Liver (tissue), 9 donors: ENCODE results near the gene MIP. TPM values are rescaled to one million over a fixed set of nuclear protein-coding genes. Genes with fewer than 3 reads are reported as not detected.

Experiments used
- DNase-seq: peaks from one replicate; pipeline ENCODE4 v3.0.0-alpha.2; 2017; ENCODE audit warnings: low spot score
- H3K27ac ChIP-seq, 2 donors: one replicate each; pipeline ENCODE4 v1.7.0; 2013; ENCODE audit warnings: inconsistent platforms in 2 of 2, low read length in 2 of 2, control low read depth in 1 of 2, low read depth in 1 of 2, mild to moderate bottlenecking in 1 of 2
- H3K27me3 ChIP-seq, 4 donors: one replicate each; pipeline versions ENCODE4 v1.6.1 to v1.7.0; 2013; ENCODE audit warnings: low read length in 3 of 4, inconsistent platforms in 1 of 4, mild to moderate bottlenecking in 1 of 4, moderate library complexity in 1 of 4; ENCODE audit not compliant: control insufficient read depth in 4 of 4, insufficient read depth in 4 of 4
- H3K36me3 ChIP-seq, 4 donors: one replicate each; pipeline versions ENCODE4 v1.6.1 to v1.7.0; 2013; ENCODE audit warnings: low read length in 3 of 4, mild to moderate bottlenecking in 3 of 4, low read depth in 1 of 4, moderate library complexity in 1 of 4; ENCODE audit not compliant: control insufficient read depth in 4 of 4, insufficient read depth in 3 of 4
- H3K4me1 ChIP-seq, 4 donors: one replicate each; pipeline versions ENCODE4 v1.6.1 to v1.7.0; 2013; ENCODE audit warnings: low read length in 3 of 4, mild to moderate bottlenecking in 3 of 4, moderate library complexity in 1 of 4; ENCODE audit not compliant: control insufficient read depth in 4 of 4, insufficient read depth in 4 of 4
- H3K4me3 ChIP-seq, 3 donors: one replicate each; pipeline versions ENCODE4 v1.6.1 to v1.7.0; 2013; ENCODE audit warnings: low read length in 3 of 3, control low read depth in 1 of 3, low read depth in 1 of 3, mild to moderate bottlenecking in 1 of 3
- H3K9ac ChIP-seq, 2 donors: one replicate each; pipeline ENCODE4 v1.7.0; 2013; ENCODE audit warnings: low read length in 2 of 2, mild to moderate bottlenecking in 2 of 2, moderate library complexity in 2 of 2, control low read depth in 1 of 2, low read depth in 1 of 2
- H3K9me3 ChIP-seq, 4 donors: one replicate each; pipeline versions ENCODE4 v1.6.1 to v1.7.0; 2013; ENCODE audit warnings: low read length in 3 of 4; ENCODE audit not compliant: control insufficient read depth in 4 of 4
- EGR1 ChIP-seq, 2 donors: IDR thresholded peaks; 2 replicates each; pipeline ENCODE4 v1.6.1; 2016 to 2018; ENCODE audit warnings: antibody characterized with exemption in 2 of 2, low read depth in 2 of 2
- FOXA1 ChIP-seq: IDR thresholded peaks from 2 replicates; pipeline ENCODE4 v1.6.1; 2016; ENCODE audit warnings: antibody characterized with exemption
- FOXA2 ChIP-seq: IDR thresholded peaks from 2 replicates; pipeline ENCODE4 v1.6.1; 2016; ENCODE audit warnings: antibody characterized with exemption
- GABPA ChIP-seq, 2 donors: IDR thresholded peaks in 1 of 2; conservative IDR thresholded peaks in 1 of 2; 2 replicates each; pipeline ENCODE4 v1.6.1; 2016; ENCODE audit warnings: antibody characterized with exemption in 2 of 2, mild to moderate bottlenecking in 1 of 2, moderate library complexity in 1 of 2
- HNF4A ChIP-seq, 2 donors: conservative IDR thresholded peaks; 2 replicates each; pipeline ENCODE4 v1.6.1; 2016; ENCODE audit warnings: antibody characterized with exemption in 2 of 2, mild to moderate bottlenecking in 2 of 2
- HNF4G ChIP-seq: IDR thresholded peaks from 2 replicates; pipeline ENCODE4 v1.6.1; 2016; ENCODE audit warnings: antibody characterized with exemption
- JUND ChIP-seq, 2 donors: IDR thresholded peaks; 2 replicates each; pipeline ENCODE4 v1.6.1; 2016; ENCODE audit warnings: antibody characterized with exemption in 2 of 2
- NR2F2 ChIP-seq: IDR thresholded peaks from 2 replicates; pipeline ENCODE4 v1.6.1; 2016; ENCODE audit warnings: antibody characterized with exemption
- RAD21 ChIP-seq, 2 donors: IDR thresholded peaks; 2 replicates each; pipeline ENCODE4 v1.6.1; 2016; ENCODE audit warnings: antibody characterized with exemption in 2 of 2, mild to moderate bottlenecking in 2 of 2
- REST ChIP-seq: IDR thresholded peaks from 2 replicates; pipeline ENCODE4 v1.6.1; 2016; ENCODE audit warnings: antibody characterized with exemption, mild to moderate bottlenecking
- RXRA ChIP-seq, 2 donors: IDR thresholded peaks; 2 replicates each; pipeline ENCODE4 v1.6.1; 2017 to 2018; ENCODE audit warnings: antibody characterized with exemption in 2 of 2, mild to moderate bottlenecking in 1 of 2
- SP1 ChIP-seq: IDR thresholded peaks from 2 replicates; pipeline ENCODE4 v1.6.1; 2018; ENCODE audit warnings: antibody characterized with exemption, mild to moderate bottlenecking
- TAF1 ChIP-seq: conservative IDR thresholded peaks from 2 replicates; pipeline ENCODE4 v1.6.1; 2016; ENCODE audit warnings: antibody characterized with exemption, mild to moderate bottlenecking
- YY1 ChIP-seq: IDR thresholded peaks from 2 replicates; pipeline ENCODE4 v1.6.1; 2016; ENCODE audit warnings: antibody characterized with exemption, mild to moderate bottlenecking
- WGBS: extraction: QIAGEN DNeasy Blood & Tissue Kit; methylation state at CpG from one replicate; pipeline ENCODE4 v1.1.7; 2013; 5-methylcytosine and 5-hydroxymethylcytosine counted together
- polyA plus RNA-seq, 2 donors: library from polyadenylated mRNA; stranded (reverse) in 1 of 2; unstranded in 1 of 2; fragments of 200-250 nt in 1 of 2; fragments of >200 nt in 1 of 2; fragmentation: Nextera tagmentation in 1 of 2; extraction: Ambion mirVana in 1 of 2; gene quantifications; one replicate each; pipeline versions ENCODE4 v1.2.1 to v1.2.3, GENCODE V29; 2013 to 2015
- total RNA-seq, 2 donors: library from RNA; depleted of rRNA; stranded (reverse); fragments of >200 nt; gene quantifications; one replicate each; pipeline ENCODE4 v1.2.3, GENCODE V29; 2014
- TF ChIP-seq, protein P1 (sequence below): fragments of 150-350 bp; IDR thresholded peaks from 2 replicates; pipeline ENCODE4 v1.5.1; 2017; ENCODE audit warnings: improper control_type of control experiment, low read depth, low read length; ENCODE audit not compliant: missing input control
- TF ChIP-seq, protein P2 (sequence below): IDR thresholded peaks from 2 replicates; pipeline ENCODE4 v1.6.1; 2016; ENCODE audit warnings: antibody characterized with exemption
- TF ChIP-seq, protein P3 (sequence below): IDR thresholded peaks from 2 replicates; pipeline ENCODE4 v1.6.1; 2016; ENCODE audit warnings: antibody characterized with exemption
- donor health status: healthy.
- donor health status: healthy.
- donor health status: healthy.
- donor health status: healthy.
- donor health status: healthy.

MIP gene
- total and polyA plus RNA-seq, 4 donors: 0.09 to 0.60 (median 0.39) TPM

DNA sequence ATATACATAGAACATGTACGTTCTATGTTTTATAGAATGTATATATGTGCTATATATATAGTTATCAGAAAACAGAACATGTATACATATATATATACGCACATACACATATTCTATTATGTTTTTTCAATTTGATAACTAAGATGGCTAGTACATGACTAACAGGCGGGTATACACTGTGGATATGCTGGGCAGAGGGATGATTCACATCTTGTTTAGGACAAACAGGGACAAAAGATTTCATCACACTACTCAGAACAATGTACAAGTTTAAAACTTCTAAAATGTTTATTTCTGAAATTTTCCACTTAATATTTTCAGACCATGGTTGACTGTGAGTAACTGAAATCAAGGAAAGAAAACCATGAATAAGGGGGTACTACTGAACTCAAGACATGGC is 22.6 kb downstream of the MIP start:
- 98% methylated on average over 3 of the region's 3 CpGs for WGBS
- DNase-seq: no peak
- Histone ChIP-seq H3K27ac (no peak overlapping the region), H3K27me3 (no peaks in the 10 kb centered on the region), H3K4me1 (no peaks in the 10 kb centered on the region), H3K9ac (no peak overlapping the region), H3K4me3 (no peak overlapping the region), H3K36me3 (peaks cover 5 to 31% (median 10%) of the 10 kb centered on the region in 4 donors), H3K9me3 (no peaks in the 10 kb centered on the region)
- TF ChIP-seq HNF4A (conservative IDR thresholded peaks at IDR 0.05) (no peak), REST (no peak)

DNA sequence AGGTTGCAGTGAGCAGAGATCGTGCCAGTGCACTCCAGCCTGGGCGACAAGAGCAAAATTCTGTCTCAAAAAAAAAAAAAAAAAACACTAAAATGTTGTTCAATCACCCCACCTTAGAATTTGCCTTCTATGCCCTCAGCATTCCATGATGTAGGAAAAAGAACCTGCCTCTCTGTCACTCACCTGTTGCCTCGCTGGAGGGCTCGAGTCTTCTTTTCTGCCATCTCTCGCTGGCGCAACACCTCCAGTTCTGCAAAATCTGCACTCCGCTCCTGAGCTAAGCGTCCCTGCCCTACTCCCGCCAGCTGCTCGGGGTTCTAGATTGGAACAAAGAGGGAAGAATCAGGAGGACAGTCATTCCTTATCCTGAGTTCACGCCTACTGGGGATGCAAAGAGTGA is 23.2 kb downstream of the MIP start:
- H3K9me3 ChIP-seq: no peaks in the 10 kb centered on the region
- peaks cover 5 to 31% (median 10%) of the 10 kb centered on the region in 4 donors for H3K36me3 ChIP-seq
- WGBS: 96% methylated on average over 11 of the region's 11 CpGs
- no peak for DNase-seq
- H3K4me3 ChIP-seq: no peak overlapping the region
- H3K4me1 ChIP-seq: no peaks in the 10 kb centered on the region
- TF ChIP-seq, protein P1, sequence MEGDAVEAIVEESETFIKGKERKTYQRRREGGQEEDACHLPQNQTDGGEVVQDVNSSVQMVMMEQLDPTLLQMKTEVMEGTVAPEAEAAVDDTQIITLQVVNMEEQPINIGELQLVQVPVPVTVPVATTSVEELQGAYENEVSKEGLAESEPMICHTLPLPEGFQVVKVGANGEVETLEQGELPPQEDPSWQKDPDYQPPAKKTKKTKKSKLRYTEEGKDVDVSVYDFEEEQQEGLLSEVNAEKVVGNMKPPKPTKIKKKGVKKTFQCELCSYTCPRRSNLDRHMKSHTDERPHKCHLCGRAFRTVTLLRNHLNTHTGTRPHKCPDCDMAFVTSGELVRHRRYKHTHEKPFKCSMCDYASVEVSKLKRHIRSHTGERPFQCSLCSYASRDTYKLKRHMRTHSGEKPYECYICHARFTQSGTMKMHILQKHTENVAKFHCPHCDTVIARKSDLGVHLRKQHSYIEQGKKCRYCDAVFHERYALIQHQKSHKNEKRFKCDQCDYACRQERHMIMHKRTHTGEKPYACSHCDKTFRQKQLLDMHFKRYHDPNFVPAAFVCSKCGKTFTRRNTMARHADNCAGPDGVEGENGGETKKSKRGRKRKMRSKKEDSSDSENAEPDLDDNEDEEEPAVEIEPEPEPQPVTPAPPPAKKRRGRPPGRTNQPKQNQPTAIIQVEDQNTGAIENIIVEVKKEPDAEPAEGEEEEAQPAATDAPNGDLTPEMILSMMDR: no peak
- TF ChIP-seq TAF1 (no peak), SP1 (no peak), RXRA (IDR thresholded peaks at IDR 0.05) (no peak), NR2F2 (no peak)
- H3K27ac ChIP-seq: no peak overlapping the region
- no peak overlapping the region for H3K9ac ChIP-seq
- H3K27me3 ChIP-seq: no peaks in the 10 kb centered on the region

- H3K27ac ChIP-seq: no peak overlapping the region
- no peaks in the 10 kb centered on the region for H3K27me3 ChIP-seq
- no peaks in the 10 kb centered on the region for H3K4me1 ChIP-seq
- no peaks in the 10 kb centered on the region for H3K9me3 ChIP-seq
- H3K4me3 ChIP-seq: no peak overlapping the region
- peaks cover 9 to 42% (median 28%) of the 10 kb centered on the region in 4 donors for H3K36me3 ChIP-seq
- WGBS: 44% methylated on average over 3 of the region's 3 CpGs
- no peak for DNase-seq
- no peak overlapping the region for H3K9ac ChIP-seq
- no peak for TF ChIP-seq TAF1
- peak in 1 of 2 donors; percentile 15 for TF ChIP-seq RAD21 (IDR thresholded peaks at IDR 0.05)
- no peak for TF ChIP-seq GABPA (IDR thresholded peaks at IDR 0.05 in 1 of 2, conservative IDR thresholded peaks at IDR 0.05 in 1 of 2)
- TF ChIP-seq NR2F2: no peak
- no peak for TF ChIP-seq YY1
- TF ChIP-seq FOXA2: no peak
- TF ChIP-seq, protein P2, sequence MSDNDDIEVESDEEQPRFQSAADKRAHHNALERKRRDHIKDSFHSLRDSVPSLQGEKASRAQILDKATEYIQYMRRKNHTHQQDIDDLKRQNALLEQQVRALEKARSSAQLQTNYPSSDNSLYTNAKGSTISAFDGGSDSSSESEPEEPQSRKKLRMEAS: no peak
- TF ChIP-seq EGR1 (IDR thresholded peaks at IDR 0.05; ENCODE audit: low read depth in 2 of 2): no peak
- no peak for TF ChIP-seq FOXA1
- TF ChIP-seq SP1: peak; percentile 34
- peak; percentile 64 to 72 for TF ChIP-seq HNF4A (conservative IDR thresholded peaks at IDR 0.05)
- TF ChIP-seq RXRA (IDR thresholded peaks at IDR 0.05): peak in 1 of 2 donors; percentile 21
- peak; percentile 38 for TF ChIP-seq HNF4G
- TF ChIP-seq, protein P3, sequence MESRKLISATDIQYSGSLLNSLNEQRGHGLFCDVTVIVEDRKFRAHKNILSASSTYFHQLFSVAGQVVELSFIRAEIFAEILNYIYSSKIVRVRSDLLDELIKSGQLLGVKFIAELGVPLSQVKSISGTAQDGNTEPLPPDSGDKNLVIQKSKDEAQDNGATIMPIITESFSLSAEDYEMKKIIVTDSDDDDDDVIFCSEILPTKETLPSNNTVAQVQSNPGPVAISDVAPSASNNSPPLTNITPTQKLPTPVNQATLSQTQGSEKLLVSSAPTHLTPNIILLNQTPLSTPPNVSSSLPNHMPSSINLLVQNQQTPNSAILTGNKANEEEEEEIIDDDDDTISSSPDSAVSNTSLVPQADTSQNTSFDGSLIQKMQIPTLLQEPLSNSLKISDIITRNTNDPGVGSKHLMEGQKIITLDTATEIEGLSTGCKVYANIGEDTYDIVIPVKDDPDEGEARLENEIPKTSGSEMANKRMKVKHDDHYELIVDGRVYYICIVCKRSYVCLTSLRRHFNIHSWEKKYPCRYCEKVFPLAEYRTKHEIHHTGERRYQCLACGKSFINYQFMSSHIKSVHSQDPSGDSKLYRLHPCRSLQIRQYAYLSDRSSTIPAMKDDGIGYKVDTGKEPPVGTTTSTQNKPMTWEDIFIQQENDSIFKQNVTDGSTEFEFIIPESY: no peak
- TF ChIP-seq JUND (IDR thresholded peaks at IDR 0.05): no peak
- TF ChIP-seq, protein P1: no peak
These were observed 28.5 kb downstream of the MIP start for GRCh38 chr12:56425940-56426438.
